ENCODE data around the gene SLC2A1. TPM values are rescaled to one million over a fixed set of nuclear protein-coding genes. Genes with fewer than 3 reads are reported as not detected.

Gene SLC2A1
- total and polyA plus RNA-seq, 2 of the 13 experiments (the other 11 are each of a cell fraction or from before 2014, with no cell fraction given): 125 to 423 TPM

DNA sequence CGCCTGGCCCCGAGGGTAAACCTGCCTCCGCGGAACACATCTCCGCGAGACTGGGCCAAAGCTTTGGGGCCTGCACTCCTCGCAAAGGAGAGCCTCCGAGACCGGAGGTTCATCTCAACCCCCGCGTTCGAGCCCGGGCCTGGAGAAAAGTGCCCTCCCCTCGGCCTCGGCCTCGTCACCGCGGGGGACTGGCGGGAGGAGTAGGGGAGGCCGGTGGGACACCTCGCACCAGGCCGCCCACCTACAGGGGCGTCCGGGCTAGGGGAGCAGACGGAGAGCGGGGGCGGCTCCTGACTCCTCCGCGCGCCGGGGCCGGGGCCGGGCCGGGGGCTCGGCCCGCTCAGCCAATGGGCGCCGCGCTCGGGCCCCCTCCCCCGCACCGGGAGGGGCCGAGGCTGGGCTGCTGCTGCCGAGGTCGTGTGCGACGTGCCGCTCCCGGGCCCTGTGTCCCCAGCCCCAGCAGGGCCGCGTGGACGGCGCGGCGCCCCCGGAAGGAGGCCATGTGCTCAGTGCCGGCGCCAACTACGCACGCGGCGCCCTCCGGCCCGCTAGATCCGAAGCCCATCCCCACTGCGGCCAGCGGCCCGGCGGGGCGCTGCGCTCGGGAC is 684 bp downstream of the SLC2A1 start (continued):
- TF ChIP-seq TAF15 (IDR thresholded peaks at IDR 0.05; ENCODE audit: low read depth, low read length, poor library complexity, severe bottlenecking) (peak; percentile 29), KMT2B (CRISPR knock-in tag; IDR thresholded peaks at IDR 0.05) (no peak), TBX2 (CRISPR knock-in tag; IDR thresholded peaks at IDR 0.05; ENCODE audit: borderline replicate concordance) (0 out of 2 replicates have a peak, but pooled peaks have one; percentile 15), KAT7 (CRISPR knock-in tag; IDR thresholded peaks at IDR 0.05; ENCODE audit: borderline replicate concordance) (0 out of 2 replicates have a peak, but pooled peaks have one; percentile 11), ZFP91 (CRISPR knock-in tag; IDR thresholded peaks at IDR 0.05; ENCODE audit: borderline replicate concordance) (no peak; the same call in 1 of the 2 replicates), ZNF446 (CRISPR knock-in tag; IDR thresholded peaks at IDR 0.05) (peak; percentile 22; the same call in 1 of the 2 replicates), ZNF674 (CRISPR knock-in tag; IDR thresholded peaks at IDR 0.05; ENCODE audit: low read depth) (peak; percentile 87; the same call in 1 of the 2 replicates), SRSF9 (IDR thresholded peaks at IDR 0.05; ENCODE audit: borderline replicate concordance, insufficient read depth, low read depth, low read length, poor library complexity, severe bottlenecking) (no peak), IKZF1 (IDR thresholded peaks at IDR 0.05) (no peak), ZKSCAN8 (CRISPR knock-in tag; IDR thresholded peaks at IDR 0.05; ENCODE audit: borderline replicate concordance) (no peak), ZNF556 (CRISPR knock-in tag; IDR thresholded peaks at IDR 0.05; ENCODE audit: borderline replicate concordance) (no peak), NR3C1 (CRISPR knock-in tag; IDR thresholded peaks at IDR 0.05) (no peak)
- TF ChIP-seq, protein P1, sequence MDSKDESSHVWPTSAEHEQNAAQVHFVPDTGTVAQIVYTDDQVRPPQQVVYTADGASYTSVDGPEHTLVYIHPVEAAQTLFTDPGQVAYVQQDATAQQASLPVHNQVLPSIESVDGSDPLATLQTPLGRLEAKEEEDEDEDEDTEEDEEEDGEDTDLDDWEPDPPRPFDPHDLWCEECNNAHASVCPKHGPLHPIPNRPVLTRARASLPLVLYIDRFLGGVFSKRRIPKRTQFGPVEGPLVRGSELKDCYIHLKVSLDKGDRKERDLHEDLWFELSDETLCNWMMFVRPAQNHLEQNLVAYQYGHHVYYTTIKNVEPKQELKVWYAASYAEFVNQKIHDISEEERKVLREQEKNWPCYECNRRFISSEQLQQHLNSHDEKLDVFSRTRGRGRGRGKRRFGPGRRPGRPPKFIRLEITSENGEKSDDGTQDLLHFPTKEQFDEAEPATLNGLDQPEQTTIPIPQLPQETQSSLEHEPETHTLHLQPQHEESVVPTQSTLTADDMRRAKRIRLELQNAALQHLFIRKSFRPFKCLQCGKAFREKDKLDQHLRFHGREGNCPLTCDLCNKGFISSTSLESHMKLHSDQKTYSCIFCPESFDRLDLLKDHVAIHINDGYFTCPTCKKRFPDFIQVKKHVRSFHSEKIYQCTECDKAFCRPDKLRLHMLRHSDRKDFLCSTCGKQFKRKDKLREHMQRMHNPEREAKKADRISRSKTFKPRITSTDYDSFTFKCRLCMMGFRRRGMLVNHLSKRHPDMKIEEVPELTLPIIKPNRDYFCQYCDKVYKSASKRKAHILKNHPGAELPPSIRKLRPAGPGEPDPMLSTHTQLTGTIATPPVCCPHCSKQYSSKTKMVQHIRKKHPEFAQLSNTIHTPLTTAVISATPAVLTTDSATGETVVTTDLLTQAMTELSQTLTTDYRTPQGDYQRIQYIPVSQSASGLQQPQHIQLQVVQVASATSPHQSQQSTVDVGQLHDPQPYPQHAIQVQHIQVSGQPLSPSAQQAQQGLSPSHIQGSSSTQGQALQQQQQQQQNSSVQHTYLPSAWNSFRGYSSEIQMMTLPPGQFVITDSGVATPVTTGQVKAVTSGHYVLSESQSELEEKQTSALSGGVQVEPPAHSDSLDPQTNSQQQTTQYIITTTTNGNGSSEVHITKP (CRISPR knock-in tag; IDR thresholded peaks at IDR 0.05; ENCODE audit: low read depth): no peak
- TF ChIP-seq, protein P2, sequence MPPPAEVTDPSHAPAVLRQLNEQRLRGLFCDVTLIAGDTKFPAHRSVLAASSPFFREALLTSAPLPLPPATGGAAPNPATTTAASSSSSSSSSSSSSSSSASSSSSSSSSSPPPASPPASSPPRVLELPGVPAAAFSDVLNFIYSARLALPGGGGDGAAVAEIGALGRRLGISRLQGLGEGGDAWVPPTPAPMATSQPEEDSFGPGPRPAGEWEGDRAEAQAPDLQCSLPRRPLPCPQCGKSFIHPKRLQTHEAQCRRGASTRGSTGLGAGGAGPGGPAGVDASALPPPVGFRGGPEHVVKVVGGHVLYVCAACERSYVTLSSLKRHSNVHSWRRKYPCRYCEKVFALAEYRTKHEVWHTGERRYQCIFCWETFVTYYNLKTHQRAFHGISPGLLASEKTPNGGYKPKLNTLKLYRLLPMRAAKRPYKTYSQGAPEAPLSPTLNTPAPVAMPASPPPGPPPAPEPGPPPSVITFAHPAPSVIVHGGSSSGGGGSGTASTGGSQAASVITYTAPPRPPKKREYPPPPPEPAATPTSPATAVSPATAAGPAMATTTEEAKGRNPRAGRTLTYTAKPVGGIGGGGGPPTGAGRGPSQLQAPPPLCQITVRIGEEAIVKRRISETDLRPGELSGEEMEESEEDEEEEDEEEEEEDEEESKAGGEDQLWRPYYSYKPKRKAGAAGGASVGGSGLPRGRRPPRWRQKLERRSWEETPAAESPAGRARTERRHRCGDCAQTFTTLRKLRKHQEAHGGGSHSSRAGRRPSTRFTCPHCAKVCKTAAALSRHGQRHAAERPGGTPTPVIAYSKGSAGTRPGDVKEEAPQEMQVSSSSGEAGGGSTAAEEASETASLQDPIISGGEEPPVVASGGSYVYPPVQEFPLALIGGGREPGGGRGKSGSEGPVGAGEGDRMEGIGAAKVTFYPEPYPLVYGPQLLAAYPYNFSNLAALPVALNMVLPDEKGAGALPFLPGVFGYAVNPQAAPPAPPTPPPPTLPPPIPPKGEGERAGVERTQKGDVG (CRISPR knock-in tag; IDR thresholded peaks at IDR 0.05; ENCODE audit: borderline replicate concordance): no peak
- TF ChIP-seq, protein P3, sequence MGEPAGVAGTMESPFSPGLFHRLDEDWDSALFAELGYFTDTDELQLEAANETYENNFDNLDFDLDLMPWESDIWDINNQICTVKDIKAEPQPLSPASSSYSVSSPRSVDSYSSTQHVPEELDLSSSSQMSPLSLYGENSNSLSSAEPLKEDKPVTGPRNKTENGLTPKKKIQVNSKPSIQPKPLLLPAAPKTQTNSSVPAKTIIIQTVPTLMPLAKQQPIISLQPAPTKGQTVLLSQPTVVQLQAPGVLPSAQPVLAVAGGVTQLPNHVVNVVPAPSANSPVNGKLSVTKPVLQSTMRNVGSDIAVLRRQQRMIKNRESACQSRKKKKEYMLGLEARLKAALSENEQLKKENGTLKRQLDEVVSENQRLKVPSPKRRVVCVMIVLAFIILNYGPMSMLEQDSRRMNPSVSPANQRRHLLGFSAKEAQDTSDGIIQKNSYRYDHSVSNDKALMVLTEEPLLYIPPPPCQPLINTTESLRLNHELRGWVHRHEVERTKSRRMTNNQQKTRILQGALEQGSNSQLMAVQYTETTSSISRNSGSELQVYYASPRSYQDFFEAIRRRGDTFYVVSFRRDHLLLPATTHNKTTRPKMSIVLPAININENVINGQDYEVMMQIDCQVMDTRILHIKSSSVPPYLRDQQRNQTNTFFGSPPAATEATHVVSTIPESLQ (CRISPR knock-in tag; conservative IDR thresholded peaks at IDR 0.05): no peak
- TF ChIP-seq, protein P4, sequence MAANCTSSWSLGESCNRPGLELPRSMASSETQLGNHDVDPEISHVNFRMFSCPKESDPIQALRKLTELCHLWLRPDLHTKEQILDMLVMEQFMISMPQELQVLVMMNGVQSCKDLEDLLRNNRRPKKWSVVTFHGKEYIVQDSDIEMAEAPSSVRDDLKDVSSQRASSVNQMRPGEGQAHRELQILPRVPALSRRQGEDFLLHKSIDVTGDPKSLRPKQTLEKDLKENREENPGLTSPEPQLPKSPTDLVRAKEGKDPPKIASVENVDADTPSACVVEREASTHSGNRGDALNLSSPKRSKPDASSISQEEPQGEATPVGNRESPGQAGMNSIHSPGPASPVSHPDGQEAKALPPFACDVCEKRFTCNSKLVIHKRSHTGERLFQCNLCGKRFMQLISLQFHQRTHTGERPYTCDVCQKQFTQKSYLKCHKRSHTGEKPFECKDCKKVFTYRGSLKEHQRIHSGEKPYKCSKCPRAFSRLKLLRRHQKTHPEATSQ (CRISPR knock-in tag; IDR thresholded peaks at IDR 0.05; ENCODE audit: borderline replicate concordance): no peak
